ENCODE measurements around the gene FLOT1.

- TF ChIP-seq JUN (CRISPR knock-in tag; IDR thresholded peaks at IDR 0.05) (no peak), CTCF (IDR thresholded peaks at IDR 0.05) (no peak), USF2 (CRISPR knock-in tag; IDR thresholded peaks at IDR 0.05) (no peak), CBFB (CRISPR knock-in tag; IDR thresholded peaks at IDR 0.05; ENCODE audit: low read depth) (no peak)
Observed at GRCh38 chr6:30689985-30690384, 52.5 kb downstream of the FLOT1 start.

Measured in WTC11 (cell line).